Measurements from ENCODE around the gene GAST. TPM values are rescaled to one million over a fixed set of nuclear protein-coding genes. Genes with fewer than 3 reads are reported as not detected.

The GAST gene
- total RNA-seq, 1 experiment from 2014 or later = 0.75 TPM

DNA sequence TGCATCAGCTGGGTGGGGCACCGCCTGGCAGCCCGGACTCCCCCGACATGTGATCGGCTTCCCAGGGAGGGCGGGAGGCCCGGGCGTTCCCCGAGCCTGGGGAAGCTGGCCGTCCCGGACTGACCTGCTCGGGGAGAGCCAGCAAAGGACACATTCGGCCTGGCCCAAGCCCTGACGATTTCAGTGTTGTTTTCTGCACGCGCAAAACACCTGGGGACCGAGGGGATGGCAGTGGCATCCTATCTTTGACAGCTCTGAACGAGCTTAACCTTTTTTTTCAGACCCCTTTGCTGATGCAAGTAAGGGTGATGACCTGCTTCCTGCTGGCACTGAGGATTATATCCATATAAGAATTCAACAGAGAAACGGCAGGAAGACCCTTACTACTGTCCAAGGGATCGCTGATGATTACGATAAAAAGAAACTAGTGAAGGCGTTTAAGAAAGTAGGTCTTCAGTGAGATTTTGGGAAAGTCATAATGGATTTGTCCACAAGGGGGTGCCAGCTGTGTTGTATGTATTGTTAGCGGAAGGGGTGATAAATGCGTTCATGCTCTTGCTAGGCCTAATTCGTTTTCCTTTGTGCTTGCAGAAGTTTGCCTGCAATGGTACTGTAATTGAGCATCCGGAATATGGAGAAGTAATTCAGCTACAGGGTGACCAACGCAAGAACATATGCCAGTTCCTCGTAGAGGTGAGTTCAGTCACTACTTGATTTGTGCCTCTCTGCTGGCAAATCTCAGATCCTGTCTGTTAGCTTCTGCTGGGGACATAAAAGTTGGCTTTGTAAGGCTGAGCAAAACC, 22.4 kb upstream of the GAST start:
- Mint-ChIP-seq H3K4me1 (ENCODE audit: low read depth, unreplicated experiment) (peaks cover 14% of the 10 kb centered on the region), H3K27me3 (ENCODE audit: insufficient read depth, unreplicated experiment) (no peaks in the 10 kb centered on the region), H3K9me3 (ENCODE audit: unreplicated experiment) (no peaks in the 10 kb centered on the region), H3K36me3 (ENCODE audit: insufficient read depth, unreplicated experiment) (peaks cover 75% of the 10 kb centered on the region), H3K4me3 (ENCODE audit: unreplicated experiment) (peak overlapping the region; percentile 99), H3K27ac (ENCODE audit: unreplicated experiment) (peak overlapping the region; percentile 97)
- DNase-seq = peak in 1 of 2 experiments; percentile 72
- H3K4me3 ChIP-seq (ENCODE audit: low read depth, low read length) = peak overlapping the region; percentile 90
- H3K36me3 ChIP-seq (ENCODE audit: control insufficient read depth, insufficient read depth, low read length) = peaks cover 18% of the 10 kb centered on the region
- peaks cover 8% of the 10 kb centered on the region; the same call in 1 of the 2 replicates for H3K4me1 ChIP-seq
- TF ChIP-seq, protein P1, sequence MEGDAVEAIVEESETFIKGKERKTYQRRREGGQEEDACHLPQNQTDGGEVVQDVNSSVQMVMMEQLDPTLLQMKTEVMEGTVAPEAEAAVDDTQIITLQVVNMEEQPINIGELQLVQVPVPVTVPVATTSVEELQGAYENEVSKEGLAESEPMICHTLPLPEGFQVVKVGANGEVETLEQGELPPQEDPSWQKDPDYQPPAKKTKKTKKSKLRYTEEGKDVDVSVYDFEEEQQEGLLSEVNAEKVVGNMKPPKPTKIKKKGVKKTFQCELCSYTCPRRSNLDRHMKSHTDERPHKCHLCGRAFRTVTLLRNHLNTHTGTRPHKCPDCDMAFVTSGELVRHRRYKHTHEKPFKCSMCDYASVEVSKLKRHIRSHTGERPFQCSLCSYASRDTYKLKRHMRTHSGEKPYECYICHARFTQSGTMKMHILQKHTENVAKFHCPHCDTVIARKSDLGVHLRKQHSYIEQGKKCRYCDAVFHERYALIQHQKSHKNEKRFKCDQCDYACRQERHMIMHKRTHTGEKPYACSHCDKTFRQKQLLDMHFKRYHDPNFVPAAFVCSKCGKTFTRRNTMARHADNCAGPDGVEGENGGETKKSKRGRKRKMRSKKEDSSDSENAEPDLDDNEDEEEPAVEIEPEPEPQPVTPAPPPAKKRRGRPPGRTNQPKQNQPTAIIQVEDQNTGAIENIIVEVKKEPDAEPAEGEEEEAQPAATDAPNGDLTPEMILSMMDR (IDR thresholded peaks at IDR 0.05; ENCODE audit: insufficient read depth in 1 of 2, low read depth in 1 of 2, low read length in 1 of 2, severe bottlenecking in 1 of 2, unreplicated experiment in 1 of 2) = peak; percentile 55 to 90
- CTCF ChIA-PET = interaction anchor here (0.7 to 3.0 kb wide), 9 partner anchors 11 to 404 kb away, joined by 3 to 34 read pairs (median 4); no protein-coding TSS in a partner anchor
- no peaks in the 10 kb centered on the region for H3K9me3 ChIP-seq
- intact Hi-C loops (cut with micrococcal nuclease; ENCODE audit: unreplicated experiment) = no loop called here
- no peaks in the 10 kb centered on the region for H3K27me3 ChIP-seq (replicated peaks; ENCODE audit: control insufficient read depth, insufficient read depth, low read length)
- POLR2A ChIA-PET = interaction anchor here (0.5 to 2.3 kb wide), 20 partner anchors 8 to 1272 kb away, joined by 3 to 38 read pairs (median 6); partner anchors contain the start of genes FKBP10, HAP1, JUP and KLHL11
- TSS peak; percentile 47 for BruUV-seq (replicated peaks)

- H3K27me3 Mint-ChIP-seq (ENCODE audit: insufficient read depth, unreplicated experiment) = no peaks in the 10 kb centered on the region
- Histone ChIP-seq H3K4me3 (ENCODE audit: low read depth, low read length) (no peak overlapping the region), H3K36me3 (ENCODE audit: control insufficient read depth, insufficient read depth, low read length) (peaks cover 18% of the 10 kb centered on the region), H3K4me1 (peaks cover 8% of the 10 kb centered on the region; the same call in 1 of the 2 replicates), H3K9me3 (no peaks in the 10 kb centered on the region), H3K27me3 (replicated peaks; ENCODE audit: control insufficient read depth, insufficient read depth, low read length) (no peaks in the 10 kb centered on the region)
- H3K9me3 Mint-ChIP-seq (ENCODE audit: unreplicated experiment) = no peaks in the 10 kb centered on the region
- no peak for DNase-seq
- BruUV-seq (replicated peaks) = no TSS peak
- intact Hi-C loops (cut with micrococcal nuclease; ENCODE audit: unreplicated experiment) = no loop called here
- no peak overlapping the region for H3K27ac Mint-ChIP-seq (ENCODE audit: unreplicated experiment)
- TF ChIP-seq, protein P1 (IDR thresholded peaks at IDR 0.05; ENCODE audit: insufficient read depth in 1 of 2, low read depth in 1 of 2, low read length in 1 of 2, severe bottlenecking in 1 of 2, unreplicated experiment in 1 of 2) = no peak
- peaks cover 17% of the 10 kb centered on the region for H3K4me1 Mint-ChIP-seq (ENCODE audit: low read depth, unreplicated experiment)
- H3K4me3 Mint-ChIP-seq (ENCODE audit: unreplicated experiment) = peak overlapping the region; percentile 99
- ChIA-PET CTCF (interaction anchor here (0.6 to 3.0 kb wide), 3 partner anchors 11 to 105 kb away, joined by 3 to 26 read pairs (median 3); no protein-coding TSS in a partner anchor), POLR2A (no interaction called here)
- H3K36me3 Mint-ChIP-seq (ENCODE audit: insufficient read depth, unreplicated experiment) = peaks cover 80% of the 10 kb centered on the region
These were observed 21.6 kb upstream of the GAST start for GRCh38 chr17:41690497-41690896.

DNA sequence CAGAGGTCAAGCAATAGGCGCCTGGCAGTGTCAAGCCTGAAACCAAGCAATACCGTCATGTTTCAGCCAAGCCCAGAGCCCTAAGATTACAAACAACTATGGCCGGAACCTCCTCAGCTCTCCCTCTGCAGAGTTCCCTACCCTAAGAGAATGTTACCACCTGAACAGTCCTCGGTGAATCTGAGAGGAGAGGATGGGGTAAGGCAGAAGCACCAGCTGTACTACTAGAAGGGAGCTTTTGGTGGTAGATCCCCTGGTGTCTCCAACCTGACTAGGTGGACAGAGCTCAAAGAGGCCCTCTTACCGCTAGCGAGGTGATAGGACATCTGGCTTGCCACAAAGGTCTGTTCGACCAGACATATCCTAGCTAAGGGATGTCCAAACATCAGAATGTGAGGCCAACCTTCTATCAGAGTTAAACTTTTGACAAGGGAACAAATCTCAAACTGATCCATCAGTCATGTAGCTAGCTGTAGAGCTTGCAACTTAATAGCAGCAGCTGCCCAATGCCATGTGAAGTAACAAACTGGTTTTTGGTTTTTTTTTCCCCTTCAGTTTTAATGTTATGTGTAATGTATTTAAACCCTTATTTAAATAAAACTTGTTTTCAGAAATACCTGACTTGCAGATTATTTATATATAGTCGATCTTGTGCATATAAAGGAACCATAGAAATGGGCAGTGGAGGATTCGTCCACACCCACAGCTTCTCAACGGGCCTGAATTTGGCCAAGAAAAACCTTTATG, 20.9 kb upstream of the GAST start:
- H3K36me3 ChIP-seq (ENCODE audit: control insufficient read depth, insufficient read depth, low read length) = peaks cover 18% of the 10 kb centered on the region
- no TSS peak for BruUV-seq (replicated peaks)
- ChIA-PET POLR2A (interaction anchor here (0.6 to 0.7 kb wide), 2 partner anchors 109 to 875 kb away, joined by 3 to 4 read pairs; no protein-coding TSS in a partner anchor), CTCF (interaction anchor here (0.6 kb wide), 2 partner anchors 8 to 104 kb away, joined by 3 read pairs; no protein-coding TSS in a partner anchor)
- Mint-ChIP-seq H3K27me3 (ENCODE audit: insufficient read depth, unreplicated experiment) (no peaks in the 10 kb centered on the region), H3K27ac (ENCODE audit: unreplicated experiment) (peak overlapping the region; percentile 24), H3K9me3 (ENCODE audit: unreplicated experiment) (no peaks in the 10 kb centered on the region), H3K36me3 (ENCODE audit: insufficient read depth, unreplicated experiment) (peaks cover 87% of the 10 kb centered on the region), H3K4me3 (ENCODE audit: unreplicated experiment) (peak overlapping the region; percentile 99), H3K4me1 (ENCODE audit: low read depth, unreplicated experiment) (peaks cover 24% of the 10 kb centered on the region)
- H3K4me1 ChIP-seq = peaks cover 8% of the 10 kb centered on the region; the same call in 1 of the 2 replicates
- TF ChIP-seq, protein P1 (IDR thresholded peaks at IDR 0.05; ENCODE audit: insufficient read depth in 1 of 2, low read depth in 1 of 2, low read length in 1 of 2, severe bottlenecking in 1 of 2, unreplicated experiment in 1 of 2) = no peak
- DNase-seq = no peak
- H3K9me3 ChIP-seq = no peaks in the 10 kb centered on the region
- H3K27me3 ChIP-seq (replicated peaks; ENCODE audit: control insufficient read depth, insufficient read depth, low read length) = no peaks in the 10 kb centered on the region
- intact Hi-C loops (cut with micrococcal nuclease; ENCODE audit: unreplicated experiment) = no loop called here
- H3K4me3 ChIP-seq (ENCODE audit: low read depth, low read length) = no peak overlapping the region

Data from Caco-2 (cell line).